ENCODE measurements around the gene SLC9A5.

Gene SLC9A5

GRCh38 chr16:67216612-67217490 lies 31.9 kb upstream of the SLC9A5 start:
- no peak for DNase-seq

- DNase-seq = no peak
These were observed 24.8 kb upstream of the SLC9A5 start for GRCh38 chr16:67223992-67224391.

- DNase-seq = no peak
These were observed 22.4 kb upstream of the SLC9A5 start for GRCh38 chr16:67226295-67226803.

GRCh38 chr16:67226804-67227566 lies 21.8 kb upstream of the SLC9A5 start, which contains the start of gene TMEM208:
Gene TMEM208 (plus strand): TSS chr16:67227130. CDS start chr16:67227219, 89 bp downstream.
- peak; percentile 100 for DNase-seq

- no peak for DNase-seq
These were observed 21.2 kb upstream of the SLC9A5 start for GRCh38 chr16:67227567-67227921.

- DNase-seq = no peak
These were observed 20.6 kb upstream of the SLC9A5 start for GRCh38 chr16:67228034-67228785.

GRCh38 chr16:67228905-67229304 lies 19.9 kb upstream of the SLC9A5 start:
- DNase-seq = no peak

GRCh38 chr16:67229906-67230808 lies 18.6 kb upstream of the SLC9A5 start:
- no peak for DNase-seq

- no peak for DNase-seq
These were observed 17.7 kb upstream of the SLC9A5 start for GRCh38 chr16:67230809-67231660.

- no peak for DNase-seq
These were observed 15.2 kb upstream of the SLC9A5 start for GRCh38 chr16:67233596-67233995.

- DNase-seq = no peak
These were observed 14.6 kb upstream of the SLC9A5 start for GRCh38 chr16:67234180-67234597.

- peak; percentile 77 for DNase-seq
These were observed 12.8 kb upstream of the SLC9A5 start for GRCh38 chr16:67235816-67236562.

GRCh38 chr16:67236563-67237395 lies 12.0 kb upstream of the SLC9A5 start:
- peak; percentile 90 for DNase-seq

- DNase-seq = no peak
These were observed 11.1 kb upstream of the SLC9A5 start for GRCh38 chr16:67237396-67238277.

GRCh38 chr16:67238278-67238575 lies 10.6 kb upstream of the SLC9A5 start:
- no peak for DNase-seq

GRCh38 chr16:67238806-67239470 lies 9.8 kb upstream of the SLC9A5 start:
- DNase-seq = no peak

GRCh38 chr16:67240506-67240905 lies 8.3 kb upstream of the SLC9A5 start:
- no peak for DNase-seq

Data from activated CD4-positive, alpha-beta T cell treated with anti-CD3 and anti-CD28 coated beads, Interleukin-10, Interleukin-2, amounts not matched to agents 100 ng/mL and 50 ng/mL, durations not matched to agents 16 hours and 8 hours (primary cell).